Measurements from ENCODE around the gene TRMT10B. TPM values are rescaled to one million over a fixed set of nuclear protein-coding genes. Genes with fewer than 3 reads are reported as not detected.

TRMT10B gene
- total RNA-seq, 1 donor from 2014 or later: 4.2 TPM

DNA sequence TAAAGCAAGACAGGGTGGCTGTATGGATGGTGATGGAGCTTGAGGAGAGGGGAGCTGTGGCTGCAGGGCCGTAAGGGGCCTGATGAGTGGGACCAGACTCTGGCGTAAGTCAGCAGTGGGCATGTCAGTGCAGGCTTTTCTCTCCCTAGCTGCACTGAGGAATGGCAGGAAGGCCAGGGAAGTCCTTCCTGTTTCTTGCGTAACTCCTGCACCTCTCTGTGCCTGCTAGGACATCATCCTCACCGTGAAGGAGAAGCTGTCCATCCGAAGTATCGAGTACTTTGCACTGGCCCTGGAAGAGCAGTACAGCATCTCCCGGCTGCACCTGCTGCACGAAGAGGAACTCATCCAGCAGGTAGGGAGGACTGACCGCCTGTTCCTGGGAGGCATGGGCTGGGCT lies 24.1 kb upstream of the TRMT10B start:
- DNase-seq (ENCODE audit: low read depth) (no peak), FAIRE-seq (no peak)
- H3K27ac Mint-ChIP-seq (ENCODE audit: unreplicated experiment): peak overlapping the region; percentile 56
- Histone ChIP-seq H3K36me3 (ENCODE audit: insufficient read depth, low read length) (no peaks in the 10 kb centered on the region), H4K20me1 (ENCODE audit: insufficient read depth, low read length) (no peaks in the 10 kb centered on the region), H2AFZ (ENCODE audit: low read depth, low read length) (no peak overlapping the region), H3K4me2 (ENCODE audit: low read length) (no peak overlapping the region), H3K27me3 (ENCODE audit: insufficient read depth, low read length) (peaks cover 36% of the 10 kb centered on the region), H3K4me3 (ENCODE audit: insufficient read depth, low read depth, low read length) (no peak overlapping the region), H3K9ac (ENCODE audit: low read length) (no peak overlapping the region), H3K4me1 (ENCODE audit: insufficient read depth, low read length) (no peaks in the 10 kb centered on the region), H3K79me2 (ENCODE audit: insufficient read depth, low read length) (no peaks in the 10 kb centered on the region), H3K27ac (ENCODE audit: low read depth, low read length) (no peak overlapping the region), H3K9me3 (ENCODE audit: insufficient read depth, low read depth, low read length) (no peaks in the 10 kb centered on the region)
- peaks cover 6% of the 10 kb centered on the region for H3K9me3 Mint-ChIP-seq (ENCODE audit: unreplicated experiment)
- H3K27me3 Mint-ChIP-seq (ENCODE audit: low read depth, unreplicated experiment): peaks cover 41% of the 10 kb centered on the region
- peaks cover 15% of the 10 kb centered on the region for H3K4me1 Mint-ChIP-seq (ENCODE audit: low read depth, unreplicated experiment)
- no peak overlapping the region for H3K4me3 Mint-ChIP-seq (ENCODE audit: unreplicated experiment)
- no peaks in the 10 kb centered on the region for H3K36me3 Mint-ChIP-seq (ENCODE audit: low read depth, unreplicated experiment)
- TF ChIP-seq EZH2 (IDR thresholded peaks at IDR 0.05; ENCODE audit: insufficient read depth, low read length): no peak
- TF ChIP-seq, protein P1, sequence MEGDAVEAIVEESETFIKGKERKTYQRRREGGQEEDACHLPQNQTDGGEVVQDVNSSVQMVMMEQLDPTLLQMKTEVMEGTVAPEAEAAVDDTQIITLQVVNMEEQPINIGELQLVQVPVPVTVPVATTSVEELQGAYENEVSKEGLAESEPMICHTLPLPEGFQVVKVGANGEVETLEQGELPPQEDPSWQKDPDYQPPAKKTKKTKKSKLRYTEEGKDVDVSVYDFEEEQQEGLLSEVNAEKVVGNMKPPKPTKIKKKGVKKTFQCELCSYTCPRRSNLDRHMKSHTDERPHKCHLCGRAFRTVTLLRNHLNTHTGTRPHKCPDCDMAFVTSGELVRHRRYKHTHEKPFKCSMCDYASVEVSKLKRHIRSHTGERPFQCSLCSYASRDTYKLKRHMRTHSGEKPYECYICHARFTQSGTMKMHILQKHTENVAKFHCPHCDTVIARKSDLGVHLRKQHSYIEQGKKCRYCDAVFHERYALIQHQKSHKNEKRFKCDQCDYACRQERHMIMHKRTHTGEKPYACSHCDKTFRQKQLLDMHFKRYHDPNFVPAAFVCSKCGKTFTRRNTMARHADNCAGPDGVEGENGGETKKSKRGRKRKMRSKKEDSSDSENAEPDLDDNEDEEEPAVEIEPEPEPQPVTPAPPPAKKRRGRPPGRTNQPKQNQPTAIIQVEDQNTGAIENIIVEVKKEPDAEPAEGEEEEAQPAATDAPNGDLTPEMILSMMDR (IDR thresholded peaks at IDR 0.05; ENCODE audit: insufficient read depth, low read depth, low read length): no peak

DNA sequence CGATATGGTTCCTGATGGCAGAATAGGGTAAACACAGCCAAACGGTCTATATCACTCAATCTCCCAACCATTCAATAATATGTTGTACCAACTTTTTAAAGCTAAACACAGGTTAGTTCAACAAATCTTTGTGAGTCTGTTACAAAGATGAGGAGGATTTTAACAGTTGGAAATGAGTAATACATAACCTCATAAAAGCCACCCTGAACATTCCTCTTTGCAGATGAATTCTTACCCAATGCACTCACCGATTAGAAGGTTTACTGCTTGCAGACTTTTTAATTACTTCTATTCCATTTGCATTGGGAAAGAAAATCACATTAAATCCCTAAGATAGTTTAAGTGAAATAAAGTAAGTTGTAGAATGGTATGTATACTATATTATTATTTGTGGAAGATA lies 23.3 kb upstream of the TRMT10B start:
- Mint-ChIP-seq H3K4me3 (ENCODE audit: unreplicated experiment) (no peak overlapping the region), H3K27ac (ENCODE audit: unreplicated experiment) (no peak overlapping the region), H3K36me3 (ENCODE audit: low read depth, unreplicated experiment) (no peaks in the 10 kb centered on the region), H3K9me3 (ENCODE audit: unreplicated experiment) (peaks cover 4% of the 10 kb centered on the region), H3K27me3 (ENCODE audit: low read depth, unreplicated experiment) (peaks cover 39% of the 10 kb centered on the region), H3K4me1 (ENCODE audit: low read depth, unreplicated experiment) (peaks cover 15% of the 10 kb centered on the region)
- H3K4me2 ChIP-seq (ENCODE audit: low read length): no peak overlapping the region
- H3K27ac ChIP-seq (ENCODE audit: low read depth, low read length): no peak overlapping the region
- no peak for TF ChIP-seq EZH2 (IDR thresholded peaks at IDR 0.05; ENCODE audit: insufficient read depth, low read length)
- TF ChIP-seq, protein P1 (IDR thresholded peaks at IDR 0.05; ENCODE audit: insufficient read depth, low read depth, low read length): no peak
- no peaks in the 10 kb centered on the region for H3K79me2 ChIP-seq (ENCODE audit: insufficient read depth, low read length)
- FAIRE-seq (no peak), DNase-seq (ENCODE audit: low read depth) (peak; percentile 10)
- no peaks in the 10 kb centered on the region for H4K20me1 ChIP-seq (ENCODE audit: insufficient read depth, low read length)
- H3K9ac ChIP-seq (ENCODE audit: low read length): no peak overlapping the region
- H3K27me3 ChIP-seq (ENCODE audit: insufficient read depth, low read length): peaks cover 42% of the 10 kb centered on the region
- no peak overlapping the region for H2AFZ ChIP-seq (ENCODE audit: low read depth, low read length)
- H3K36me3 ChIP-seq (ENCODE audit: insufficient read depth, low read length): no peaks in the 10 kb centered on the region
- no peaks in the 10 kb centered on the region for H3K4me1 ChIP-seq (ENCODE audit: insufficient read depth, low read length)
- no peaks in the 10 kb centered on the region for H3K9me3 ChIP-seq (ENCODE audit: insufficient read depth, low read depth, low read length)
- H3K4me3 ChIP-seq (ENCODE audit: insufficient read depth, low read depth, low read length): no peak overlapping the region

DNA sequence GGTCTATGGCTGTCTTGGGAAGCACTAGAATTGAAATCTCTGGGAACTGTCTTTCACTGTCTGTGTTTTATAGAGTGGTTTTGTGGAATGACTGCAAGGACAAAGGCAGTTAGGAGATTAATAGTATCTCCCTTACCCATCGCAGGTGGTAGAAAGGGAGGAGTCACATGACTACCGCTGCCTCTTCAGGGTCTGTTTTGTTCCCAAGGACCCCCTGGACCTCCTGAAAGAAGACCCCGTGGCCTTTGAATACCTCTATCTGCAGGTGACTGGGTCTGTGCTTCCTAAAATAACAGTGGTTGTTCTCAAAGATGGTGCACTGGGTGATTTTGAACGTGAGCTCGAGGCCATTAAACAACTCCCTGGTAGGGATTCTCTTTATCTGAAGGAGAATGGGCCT lies 22.8 kb upstream of the TRMT10B start:
- Histone ChIP-seq H3K36me3 (ENCODE audit: insufficient read depth, low read length) (no peaks in the 10 kb centered on the region), H3K27me3 (ENCODE audit: insufficient read depth, low read length) (peaks cover 45% of the 10 kb centered on the region), H3K9me3 (ENCODE audit: insufficient read depth, low read depth, low read length) (no peaks in the 10 kb centered on the region), H3K4me2 (ENCODE audit: low read length) (no peak overlapping the region), H4K20me1 (ENCODE audit: insufficient read depth, low read length) (no peaks in the 10 kb centered on the region), H2AFZ (ENCODE audit: low read depth, low read length) (no peak overlapping the region), H3K4me3 (ENCODE audit: insufficient read depth, low read depth, low read length) (no peak overlapping the region), H3K79me2 (ENCODE audit: insufficient read depth, low read length) (no peaks in the 10 kb centered on the region), H3K4me1 (ENCODE audit: insufficient read depth, low read length) (no peaks in the 10 kb centered on the region), H3K27ac (ENCODE audit: low read depth, low read length) (no peak overlapping the region), H3K9ac (ENCODE audit: low read length) (no peak overlapping the region)
- TF ChIP-seq, protein P1 (IDR thresholded peaks at IDR 0.05; ENCODE audit: insufficient read depth, low read depth, low read length): no peak
- TF ChIP-seq EZH2 (IDR thresholded peaks at IDR 0.05; ENCODE audit: insufficient read depth, low read length): no peak
- peaks cover 15% of the 10 kb centered on the region for H3K4me1 Mint-ChIP-seq (ENCODE audit: low read depth, unreplicated experiment)
- H3K4me3 Mint-ChIP-seq (ENCODE audit: unreplicated experiment): no peak overlapping the region
- DNase-seq (ENCODE audit: low read depth): no peak
- peaks cover 41% of the 10 kb centered on the region for H3K27me3 Mint-ChIP-seq (ENCODE audit: low read depth, unreplicated experiment)
- no peak overlapping the region for H3K27ac Mint-ChIP-seq (ENCODE audit: unreplicated experiment)
- peaks cover 4% of the 10 kb centered on the region for H3K9me3 Mint-ChIP-seq (ENCODE audit: unreplicated experiment)
- no peaks in the 10 kb centered on the region for H3K36me3 Mint-ChIP-seq (ENCODE audit: low read depth, unreplicated experiment)
- no peak for FAIRE-seq
